HepG2 (cell line): Measurements from ENCODE around the gene GFER. TPM values are rescaled to one million over a fixed set of nuclear protein-coding genes. Genes with fewer than 3 reads are reported as not detected.

ENCODE experiments used
- ARID5B ChIP-seq: IDR thresholded peaks from 2 replicates; pipeline ENCODE4 v1.4.0; 2020; ENCODE audit warnings: mild to moderate bottlenecking, missing genetic modification reagents
- CREBL2 ChIP-seq: sonication (generic); formaldehyde crosslinking; IDR thresholded peaks from 2 replicates; pipeline ENCODE4 v1.8.1; 2023; ENCODE audit warnings: missing genetic modification reagents, mild to moderate bottlenecking, borderline replicate concordance
- GLI4 ChIP-seq: sonication (generic); formaldehyde crosslinking; IDR thresholded peaks from 2 replicates; pipeline ENCODE4 v1.5.1; 2020; ENCODE audit warnings: missing genetic modification reagents, mild to moderate bottlenecking, moderate library complexity, borderline replicate concordance
- HCFC1 ChIP-seq: fragments of 150-350 bp; IDR thresholded peaks from 2 replicates; pipeline ENCODE4 v1.6.1; 2014; ENCODE audit warnings: low read depth, low read length
- HMGXB4 ChIP-seq, 2 experiments: sonication (generic) in 1 of 2; formaldehyde crosslinking in 1 of 2; IDR thresholded peaks; 2 replicates each; pipeline versions ENCODE4 v1.4.0 to v1.6.1; 2018 to 2020; ENCODE audit warnings: missing genetic modification reagents in 2 of 2, borderline replicate concordance in 1 of 2, low read depth in 1 of 2, mild to moderate bottlenecking in 1 of 2, missing biosample characterization in 1 of 2
- HNRNPH1 ChIP-seq: fragments of 200-400 bp; formaldehyde crosslinking; optimal IDR thresholded peaks from 2 replicates; pipeline ENCODE3; 2017; ENCODE audit warnings: mild to moderate bottlenecking, low read depth, low read length
- MIXL1 ChIP-seq: IDR thresholded peaks from 2 replicates; pipeline ENCODE4 v1.6.1; 2016
- NR2F1 ChIP-seq, 2 experiments: fragments of 450-650 bp in 1 of 2; formaldehyde crosslinking in 1 of 2; IDR thresholded peaks; 2 replicates each; pipeline versions ENCODE4 v1.5.0 to v1.6.1; 2016 to 2020; ENCODE audit warnings: mild to moderate bottlenecking in 1 of 2, missing compliant biosample characterization in 1 of 2, missing genetic modification reagents in 1 of 2, moderate library complexity in 1 of 2
- POGZ ChIP-seq: sonication (generic); formaldehyde crosslinking; IDR thresholded peaks from 2 replicates; pipeline ENCODE4 v1.4.0; 2020; ENCODE audit warnings: mild to moderate bottlenecking, missing genetic modification reagents
- SCMH1 ChIP-seq: sonication (generic); formaldehyde crosslinking; IDR thresholded peaks from 2 replicates; pipeline ENCODE4 v1.9.0; 2021; ENCODE audit warnings: missing genetic modification reagents, mild to moderate bottlenecking, borderline replicate concordance
- SRY ChIP-seq: sonication (generic); formaldehyde crosslinking; IDR thresholded peaks from 2 replicates; pipeline ENCODE4 v1.8.0; 2022; ENCODE audit warnings: mild to moderate bottlenecking, missing genetic modification reagents
- THAP9 ChIP-seq: sonication (generic); formaldehyde crosslinking; IDR thresholded peaks from 2 replicates; pipeline ENCODE4; 2020; ENCODE audit warnings: missing genetic modification reagents, mild to moderate bottlenecking, borderline replicate concordance
- ZNF281 ChIP-seq: sonication (generic); formaldehyde crosslinking; IDR thresholded peaks from 2 replicates; pipeline ENCODE4 v1.4.0; 2020; ENCODE audit warnings: missing genetic modification reagents, borderline replicate concordance
- ZNF496 ChIP-seq: sonication (generic); formaldehyde crosslinking; IDR thresholded peaks from 2 replicates; pipeline ENCODE4 v1.8.1; 2023; ENCODE audit warnings: mild to moderate bottlenecking, moderate library complexity, missing genetic modification reagents; ENCODE audit not compliant: insufficient replicate concordance
- ZNF777 ChIP-seq: sonication (generic); formaldehyde crosslinking; IDR thresholded peaks from 2 replicates; pipeline ENCODE4 v1.4.0; 2020; ENCODE audit warnings: missing genetic modification reagents
- polyA plus RNA-seq, 8 experiments: library from polyadenylated mRNA; depleted of rRNA in 3 of 8; stranded (reverse) in 7 of 8; unstranded in 1 of 8; fragments of >200 nt; fragmentation: Illumina TruSeq in 4 of 8; extraction: Trizol in 4 of 8; gene quantifications; 2 replicates each; pipeline versions ENCODE4 v1.2.1 to v1.2.3, GENCODE V29; 2011 to 2016; ENCODE audit warnings: low read depth in 4 of 8, missing spikeins in 1 of 8, mixed read lengths in 1 of 8; ENCODE audit not compliant: insufficient read depth in 1 of 8
- total RNA-seq, 5 experiments: library from RNA; depleted of rRNA; stranded (reverse); fragments of >200 nt; fragmentation: Illumina TruSeq; extraction: Trizol; gene quantifications; 2 replicates each; pipeline ENCODE4 v1.2.3, GENCODE V29; 2016; ENCODE audit warnings: low read depth in 1 of 5

GFER gene
- total and polyA plus RNA-seq, 2 of the 13 experiments (the other 11 are each of a cell fraction or from before 2014, with no cell fraction given), result 28.6 to 71.7 TPM

DNA sequence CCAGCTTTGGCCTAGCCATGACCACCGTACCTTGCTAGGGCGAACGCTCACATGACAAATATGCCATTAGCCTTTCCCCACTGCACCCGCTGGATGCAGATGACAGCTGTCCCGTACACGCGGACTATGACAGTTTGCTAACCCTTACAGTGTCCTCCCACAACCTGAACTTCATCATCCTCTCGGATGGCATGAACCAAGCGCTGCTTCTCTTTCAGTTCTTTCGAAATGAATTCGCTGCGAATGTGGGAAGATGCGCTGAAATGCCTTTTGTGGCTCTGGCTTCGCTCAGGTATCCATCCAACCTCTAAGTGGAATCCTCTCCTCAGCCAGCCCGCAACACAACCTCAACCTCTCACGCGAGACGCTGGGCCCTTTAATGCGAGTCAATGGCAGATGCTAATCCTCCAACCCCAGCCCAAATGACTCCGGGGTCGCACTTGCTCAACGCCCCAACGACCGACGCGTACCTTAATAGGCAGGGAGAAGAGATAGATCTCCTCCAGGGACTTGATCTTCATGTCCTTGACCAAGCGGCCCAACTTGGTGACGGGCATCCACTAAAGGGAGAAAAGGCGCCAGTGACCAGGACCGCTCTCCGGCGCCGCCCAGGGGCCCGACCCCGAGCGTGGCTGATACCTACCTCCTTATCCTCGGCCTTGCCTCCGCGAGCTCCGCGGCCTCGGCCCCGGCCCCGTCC, 20.0 kb upstream of the GFER start (continued):
- TF ChIP-seq NR2F1 (CRISPR knock-in tag; IDR thresholded peaks at IDR 0.05) (no peak), THAP9 (CRISPR knock-in tag) (no peak), HCFC1 (no peak), SCMH1 (no peak), SRY (CRISPR knock-in tag) (no peak), ZNF281 (no peak), POGZ (CRISPR knock-in tag) (no peak), GLI4 (CRISPR knock-in tag) (no peak), ARID5B (CRISPR knock-in tag) (no peak), ZNF496 (no peak), CREBL2 (CRISPR knock-in tag) (no peak), HNRNPH1 (no peak), HMGXB4 (CRISPR knock-in tag; IDR thresholded peaks at IDR 0.05; ENCODE audit: borderline replicate concordance in 1 of 2, low read depth in 1 of 2) (no peak), MIXL1 (CRISPR knock-in tag) (no peak), ZNF777 (peak; percentile 12; the same call in 1 of the 2 replicates)
